Myometrial cell (primary cell): ENCODE measurements around the gene OR8I2. TPM values are rescaled to one million over a fixed set of nuclear protein-coding genes. Genes with fewer than 3 reads are reported as not detected.

ENCODE experiments used
- total RNA-seq: library from RNA; depleted of rRNA; stranded (reverse); fragments of >200 nt; gene quantifications from 2 replicates; pipeline ENCODE4 v1.2.3, GENCODE V29; 2015

The OR8I2 gene
- total RNA-seq: not detected in 2 replicates

DNA sequence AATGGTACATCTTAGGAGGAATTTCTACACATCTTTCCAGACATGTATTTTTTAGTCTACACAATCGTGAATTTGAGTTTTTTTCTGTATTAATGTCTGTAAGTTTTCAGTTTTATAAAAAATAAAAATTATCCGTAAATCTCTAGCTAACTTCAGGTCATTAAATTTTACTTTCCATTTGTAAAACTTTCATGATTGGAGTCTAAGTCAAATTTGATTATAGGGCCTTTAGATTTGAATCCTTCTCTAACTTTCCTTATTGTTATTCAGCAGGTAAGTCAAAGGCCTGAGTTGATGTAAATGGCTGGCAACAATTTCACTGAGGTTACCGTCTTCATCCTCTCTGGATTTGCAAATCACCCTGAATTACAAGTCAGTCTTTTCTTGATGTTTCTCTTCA, at the start of gene OR8I2:
Gene OR8I2 (plus strand): TSS at position 301 of the 400 bp plus-strand sequence. CDS start 0 bp downstream, at position 301.

DNA sequence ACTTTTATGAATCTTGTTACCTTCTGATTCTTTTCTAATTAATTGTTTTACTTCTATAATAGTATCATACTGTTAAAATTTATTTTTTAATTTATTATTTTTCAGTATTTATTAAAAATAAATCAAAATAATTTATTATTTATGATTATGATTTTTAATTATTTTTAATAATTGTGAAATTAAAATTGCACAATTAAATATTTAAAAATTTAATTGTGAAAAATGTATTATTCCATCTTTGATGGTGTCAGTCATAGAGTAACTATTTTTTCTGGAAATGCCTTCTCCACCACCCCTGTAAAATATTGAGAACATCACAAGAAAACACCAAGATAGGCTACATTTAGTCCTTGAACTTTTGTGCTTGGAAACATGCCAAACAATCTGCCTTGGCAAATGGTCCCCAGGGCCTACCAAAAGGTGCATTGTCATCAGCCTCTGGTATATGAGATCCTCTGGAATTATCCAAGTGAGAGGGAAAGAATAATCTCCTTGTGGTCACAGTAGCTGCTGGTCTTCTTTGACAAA, 10.2 kb downstream of the OR8I2 start, which contains the start of gene OR8H2:
Gene OR8H2 (plus strand): TSS at position 478 of the 528 bp plus-strand sequence. CDS start 1,356 bp downstream, outside the sequence.

DNA sequence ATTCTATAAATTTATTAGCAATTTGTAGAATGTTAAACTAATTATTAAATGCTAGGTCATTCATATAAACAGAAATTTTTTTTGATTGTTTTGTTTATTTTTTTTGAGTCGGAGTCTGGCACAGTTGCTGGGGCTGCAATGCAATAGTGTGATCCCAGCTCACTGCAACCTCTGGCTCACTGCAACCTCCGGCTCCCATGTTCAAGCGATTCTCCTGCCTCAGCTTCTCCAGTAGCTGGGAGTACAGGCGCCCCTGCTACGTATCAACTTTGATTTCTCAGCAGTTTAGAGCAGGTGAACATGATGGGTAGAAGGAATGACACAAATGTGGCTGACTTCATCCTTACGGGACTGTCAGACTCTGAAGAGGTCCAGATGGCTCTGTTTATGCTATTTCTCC, 29.0 kb downstream of the OR8I2 start, which contains the start of gene OR8H3:
Gene OR8H3 (plus strand): TSS at position 301 of the 400 bp plus-strand sequence. CDS start 0 bp downstream, at position 301.

DNA sequence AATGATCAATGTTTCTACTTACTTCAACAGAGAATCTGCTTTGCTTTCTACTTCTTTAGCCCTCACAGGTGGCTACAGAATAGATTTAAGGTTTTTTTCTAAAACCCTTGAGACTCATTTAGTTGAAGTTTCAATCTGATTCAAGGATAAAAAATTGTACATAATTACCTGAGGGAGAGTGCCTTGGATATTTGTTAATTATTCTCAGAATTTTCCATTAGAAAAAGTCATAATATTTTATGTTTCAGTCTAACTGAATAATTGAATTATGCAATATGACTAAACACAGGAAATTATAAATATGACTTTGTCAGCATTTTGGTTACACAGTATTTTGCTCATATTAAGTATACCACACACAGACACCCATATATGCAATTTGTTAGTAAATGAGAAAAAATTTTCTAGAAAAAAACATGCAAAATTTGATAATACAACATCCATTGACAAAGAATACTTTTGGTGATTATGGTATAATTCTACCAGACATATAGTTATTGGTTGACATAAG, 47.1 kb downstream of the OR8I2 start, which contains the start of gene OR8J3:
Gene OR8J3 (minus strand): TSS at position 51 of the 511 bp plus-strand sequence. CDS start 2,483 bp downstream, outside the sequence.

Other genes starting within 250 kb of the OR8I2 start
- not detected in 2 replicates for gene TRIM51, start 210.0 kb upstream of the OR8I2 start, total RNA-seq
- not detected in 2 replicates for gene OR5W2, start 178.7 kb upstream of the OR8I2 start, total RNA-seq
- gene OR5I1, start 156.9 kb upstream of the OR8I2 start, total RNA-seq: not detected in 2 replicates
- gene OR10AG1, start 123.4 kb upstream of the OR8I2 start, total RNA-seq: not detected in 2 replicates
- not detected in 2 replicates for gene OR5F1, start 98.7 kb upstream of the OR8I2 start, total RNA-seq
- not detected in 2 replicates for gene OR5AS1, start 65.7 kb upstream of the OR8I2 start, total RNA-seq
- not detected in 2 replicates for gene OR8H2, start 10.4 kb downstream of the OR8I2 start, total RNA-seq
- gene OR8H3, start 29.1 kb downstream of the OR8I2 start, total RNA-seq: not detected in 2 replicates
- not detected in 2 replicates for gene OR8J3, start 46.9 kb downstream of the OR8I2 start, total RNA-seq
- not detected in 2 replicates for gene OR8K5, start 67.0 kb downstream of the OR8I2 start, total RNA-seq
- gene OR5J2, start 83.3 kb downstream of the OR8I2 start, total RNA-seq: not detected in 2 replicates
- gene OR5T2, start 140.9 kb downstream of the OR8I2 start, total RNA-seq: not detected in 2 replicates
- gene OR5T3, start 158.9 kb downstream of the OR8I2 start, total RNA-seq: not detected in 2 replicates
- not detected in 2 replicates for gene OR5T1, start 180.8 kb downstream of the OR8I2 start, total RNA-seq
- not detected in 2 replicates for gene OR8H1, start 198.9 kb downstream of the OR8I2 start, total RNA-seq
- not detected in 2 replicates for gene OR8K3, start 221.8 kb downstream of the OR8I2 start, total RNA-seq